OCI-LY7 (cell line): ENCODE data around the gene SYTL3. TPM values are rescaled to one million over a fixed set of nuclear protein-coding genes. Genes with fewer than 3 reads are reported as not detected.
"Not testable (repeated sequence)": the region's sequence is repeated elsewhere in the genome, so short reads cannot be mapped to it uniquely, and the experiment has no call there.

ENCODE experiments used
- BruUV-seq: library from RNA; stranded (reverse); fragments of 400-500 nt; replicated peaks from 2 replicates; lab custom pipeline; 2021; lab: Mats Ljungman, UMichigan
- CTCF ChIA-PET: fragments of 300-600 bp; sonication (Branson Sonifier 250); formaldehyde crosslinking; loops from one replicate; lab custom pipeline; 2022; ENCODE audit warnings: antibody characterized with exemption; ENCODE audit not compliant: unreplicated experiment; lab: Charles Lee
- POLR2A ChIA-PET: fragments of 300-600 bp; sonication (Branson Sonifier 250); formaldehyde crosslinking; loops from one replicate; lab custom pipeline; 2022; ENCODE audit warnings: antibody characterized with exemption; lab: Charles Lee
- DNase-seq: peaks from one replicate; pipeline ENCODE4 v3.0.0-alpha.2; 2015; ENCODE audit warnings: low spot score
- H2AFZ ChIP-seq: fragments of 200-600 bp; sonication (generic), shearing (Covaris generic); 2 replicates; pipeline ENCODE4 v1.6.1; 2014; ENCODE audit warnings: mild to moderate bottlenecking, antibody characterized with exemption, low read length, moderate library complexity
- H3K27ac ChIP-seq: fragments of 200-600 bp; sonication (generic); 2 replicates; pipeline ENCODE4 v1.5.1; 2014; ENCODE audit warnings: mixed run types, low read depth, mild to moderate bottlenecking, moderate library complexity, low read length, inconsistent platforms; ENCODE audit not compliant: poor library complexity, severe bottlenecking
- H3K36me3 ChIP-seq: fragments of 200-600 bp; sonication (generic); 2 replicates; pipeline ENCODE4 v1.6.1; 2014; ENCODE audit warnings: mild to moderate bottlenecking, antibody characterized with exemption, low read length, moderate library complexity, mixed read lengths; ENCODE audit not compliant: insufficient read depth
- H3K4me1 ChIP-seq: fragments of 200-600 bp; sonication (generic); 2 replicates; pipeline ENCODE4 v1.5.1; 2014; ENCODE audit warnings: mild to moderate bottlenecking, low read length; ENCODE audit not compliant: insufficient read depth, poor library complexity, severe bottlenecking
- H3K4me2 ChIP-seq: fragments of 200-600 bp; sonication (generic); 2 replicates; pipeline ENCODE4 v1.6.1; 2014; ENCODE audit warnings: mild to moderate bottlenecking, low read length
- H3K4me3 ChIP-seq: fragments of 200-600 bp; sonication (generic); 2 replicates; pipeline ENCODE4 v1.5.1; 2014; ENCODE audit warnings: mild to moderate bottlenecking, low read depth, low read length; ENCODE audit not compliant: poor library complexity, severe bottlenecking
- H3K79me2 ChIP-seq: fragments of 200-600 bp; sonication (generic); 2 replicates; pipeline ENCODE4 v1.6.1; 2016; ENCODE audit warnings: low read depth, mild to moderate bottlenecking, low read length, moderate library complexity, mixed read lengths; ENCODE audit not compliant: insufficient read depth
- H3K9me2 ChIP-seq: fragments of 200-600 bp; sonication (generic); 2 replicates; pipeline ENCODE4 v1.6.1; 2016; ENCODE audit warnings: mild to moderate bottlenecking, low read length, mixed read lengths; ENCODE audit not compliant: insufficient read depth
- H3K9me3 ChIP-seq: fragments of 200-600 bp; sonication (generic); 2 replicates; pipeline ENCODE4 v1.6.1; 2014; ENCODE audit warnings: mild to moderate bottlenecking, mixed run types, low read length, mixed read lengths
- H4K20me1 ChIP-seq: fragments of 200-600 bp; sonication (generic); 2 replicates; pipeline ENCODE4 v1.6.1; 2014; ENCODE audit warnings: mild to moderate bottlenecking, antibody characterized with exemption, low read length, moderate library complexity, mixed read lengths; ENCODE audit not compliant: insufficient read depth
- CTCF ChIP-seq: fragments of 200-600 bp; sonication (generic); conservative IDR thresholded peaks from 2 replicates; pipeline ENCODE4 v1.5.1; 2014; ENCODE audit warnings: mild to moderate bottlenecking, antibody characterized with exemption, low read length, moderate library complexity, mixed read lengths
- EZH2phosphoT487 ChIP-seq: fragments of 200-600 bp; sonication (generic); IDR thresholded peaks from 2 replicates; pipeline ENCODE4 v1.6.1; 2018; ENCODE audit warnings: low read depth, borderline replicate concordance, mild to moderate bottlenecking, mixed run types, antibody characterized with exemption, low read length, moderate library complexity, mixed read lengths
- intact Hi-C: fragments of 100-400 bp; cut with micrococcal nuclease; formaldehyde crosslinking; loops from one replicate; pipeline ENCODE4 v1.10.0; 2022; ENCODE audit not compliant: unreplicated experiment
- total RNA-seq, 2 experiments: library from RNA; depleted of rRNA in 1 of 2; stranded (reverse); fragments of >200 nt in 1 of 2; shearing (Covaris generic) in 1 of 2; gene quantifications; 2 replicates each; pipeline ENCODE4 v1.2.3, GENCODE V29; 2014 to 2022

The SYTL3 gene
- total RNA-seq, 2 experiments from 2014 or later: 0.32 to 0.89 TPM

GRCh38 chr6:158604048-158604406 is 45.8 kb upstream of the SYTL3 start:
- Histone ChIP-seq H3K36me3 (peaks cover 45% of the 10 kb centered on the region), H3K4me1 (no peaks in the 10 kb centered on the region), H4K20me1 (no peaks in the 10 kb centered on the region), H3K4me2 (no peak overlapping the region), H3K9me2 (no peaks in the 10 kb centered on the region), H3K9me3 (no peaks in the 10 kb centered on the region), H3K27ac (no peak overlapping the region), H2AFZ (no peak overlapping the region), H3K79me2 (no peaks in the 10 kb centered on the region), H3K4me3 (no peak overlapping the region)
- no TSS peak for BruUV-seq
- no peak for TF ChIP-seq CTCF
- no peak for TF ChIP-seq EZH2phosphoT487
- POLR2A ChIA-PET: interaction anchor here (0.6 to 0.7 kb wide), 2 partner anchors 341 to 788 kb away, joined by 3 read pairs; no protein-coding TSS in a partner anchor
- intact Hi-C loops: no loop called here
- CTCF ChIA-PET: interaction anchor here (0.5 kb wide), 1 partner anchor 876 kb away, joined by 3 read pairs; no protein-coding TSS in a partner anchor
- DNase-seq: no peak

- Histone ChIP-seq H3K4me3 (no peak overlapping the region), H3K4me1 (no peaks in the 10 kb centered on the region), H2AFZ (no peak overlapping the region), H3K27ac (no peak overlapping the region), H3K9me3 (no peaks in the 10 kb centered on the region), H3K79me2 (no peaks in the 10 kb centered on the region), H3K36me3 (peaks cover 47% of the 10 kb centered on the region), H3K9me2 (no peaks in the 10 kb centered on the region), H3K4me2 (no peak overlapping the region), H4K20me1 (no peaks in the 10 kb centered on the region)
- DNase-seq: peak; percentile 67
- intact Hi-C loops: loop anchor here (1.0 kb wide), 1 partner anchor 384 kb away; no protein-coding TSS in a partner anchor
- POLR2A ChIA-PET: interaction anchor here (0.6 kb wide), 1 partner anchor 231 kb away, joined by 5 read pairs; no protein-coding TSS in a partner anchor
- CTCF ChIA-PET: no interaction called here
- TF ChIP-seq CTCF (peak; percentile 85), EZH2phosphoT487 (no peak)
- BruUV-seq: no TSS peak
Observed at GRCh38 chr6:158605266-158605878, 44.5 kb upstream of the SYTL3 start.

GRCh38 chr6:158606011-158606410 is 43.8 kb upstream of the SYTL3 start:
- H3K4me2 ChIP-seq, DNase-seq, H2AFZ ChIP-seq, CTCF ChIA-PET, H3K4me1 ChIP-seq, H3K4me3 ChIP-seq, H3K9me3 ChIP-seq, H4K20me1 ChIP-seq, H3K27ac ChIP-seq, intact Hi-C loops, H3K9me2 ChIP-seq, H3K79me2 ChIP-seq, BruUV-seq: not testable (repeated sequence)
- POLR2A ChIA-PET: interaction anchor here (0.6 kb wide), 1 partner anchor 244 kb away, joined by 3 read pairs; no protein-coding TSS in a partner anchor
- peaks cover 53% of the 10 kb centered on the region for H3K36me3 ChIP-seq
